Astrocyte (in vitro differentiated cells and primary cell): ENCODE data around the gene CA7. TPM values are rescaled to one million over a fixed set of nuclear protein-coding genes. Genes with fewer than 3 reads are reported as not detected.

Source experiments
- DNase-seq: peaks from one replicate; pipeline ENCODE4 v3.0.0-alpha.2; 2010; ENCODE audit warnings: low read depth
- FAIRE-seq: peaks from 2 replicates; lab custom pipeline; 2011; peaks lifted over from hg19 to GRCh38; lab: Jason Lieb, UNC
- H2AFZ ChIP-seq: 2 replicates; pipeline ENCODE4 v1.6.0; 2012; ENCODE audit warnings: low read depth, low read length, inconsistent platforms
- H3K27ac ChIP-seq: 2 replicates; pipeline ENCODE4 v1.5.1; 2011; ENCODE audit warnings: low read depth, low read length, inconsistent platforms
- H3K27me3 ChIP-seq: 2 replicates; pipeline ENCODE4 v1.6.0; 2011; ENCODE audit warnings: low read length, inconsistent platforms; ENCODE audit not compliant: insufficient read depth
- H3K36me3 ChIP-seq: 2 replicates; pipeline ENCODE4 v1.5.1; 2011; ENCODE audit warnings: low read length, inconsistent platforms; ENCODE audit not compliant: insufficient read depth
- H3K4me1 ChIP-seq: 2 replicates; pipeline ENCODE4 v1.5.1; 2011; ENCODE audit warnings: low read length, inconsistent platforms; ENCODE audit not compliant: insufficient read depth
- H3K4me2 ChIP-seq: 2 replicates; pipeline ENCODE4 v1.6.0; 2012; ENCODE audit warnings: low read length, inconsistent platforms
- H3K4me3 ChIP-seq: 2 replicates; pipeline ENCODE4 v1.5.1; 2011; ENCODE audit warnings: low read depth, mild to moderate bottlenecking, low read length, inconsistent platforms; ENCODE audit not compliant: insufficient read depth
- H3K79me2 ChIP-seq: 2 replicates; pipeline ENCODE4 v1.6.0; 2012; ENCODE audit warnings: mild to moderate bottlenecking, low read length, inconsistent platforms; ENCODE audit not compliant: insufficient read depth
- H3K9ac ChIP-seq: 2 replicates; pipeline ENCODE4 v1.6.0; 2012; ENCODE audit warnings: mild to moderate bottlenecking, low read length, inconsistent platforms
- H3K9me3 ChIP-seq: 2 replicates; pipeline ENCODE4 v1.5.1; 2012; ENCODE audit warnings: low read depth, mild to moderate bottlenecking, low read length, inconsistent platforms; ENCODE audit not compliant: insufficient read depth
- H4K20me1 ChIP-seq: 2 replicates; pipeline ENCODE4 v1.6.0; 2012; ENCODE audit warnings: low read length, inconsistent platforms; ENCODE audit not compliant: insufficient read depth
- H3K27ac Mint-ChIP-seq: one replicate; pipeline ENCODE4 v1.8.0; 2021; ENCODE audit warnings: mild to moderate bottlenecking, mixed read lengths; ENCODE audit not compliant: unreplicated experiment
- H3K27me3 Mint-ChIP-seq: one replicate; pipeline ENCODE4 v1.8.0; 2021; ENCODE audit warnings: low read depth, mixed read lengths; ENCODE audit not compliant: unreplicated experiment
- H3K36me3 Mint-ChIP-seq: one replicate; pipeline ENCODE4 v1.8.0; 2021; ENCODE audit warnings: low read depth, mixed read lengths; ENCODE audit not compliant: unreplicated experiment
- H3K4me1 Mint-ChIP-seq: one replicate; pipeline ENCODE4 v1.8.0; 2021; ENCODE audit warnings: low read depth, mixed read lengths; ENCODE audit not compliant: unreplicated experiment
- H3K4me3 Mint-ChIP-seq: one replicate; pipeline ENCODE4 v1.8.0; 2021; ENCODE audit warnings: mild to moderate bottlenecking, moderate library complexity, mixed read lengths; ENCODE audit not compliant: unreplicated experiment
- H3K9me3 Mint-ChIP-seq: one replicate; pipeline ENCODE4 v1.8.0; 2021; ENCODE audit warnings: mild to moderate bottlenecking, mixed read lengths; ENCODE audit not compliant: unreplicated experiment
- CTCF ChIP-seq: IDR thresholded peaks from 2 replicates; pipeline ENCODE4 v1.5.1; 2011; ENCODE audit warnings: low read depth, mild to moderate bottlenecking, inconsistent platforms, low read length, moderate library complexity; ENCODE audit not compliant: insufficient read depth
- EZH2 ChIP-seq: IDR thresholded peaks from 2 replicates; pipeline ENCODE4 v1.6.1; 2012; ENCODE audit warnings: mild to moderate bottlenecking, low read length, inconsistent platforms; ENCODE audit not compliant: insufficient read depth
- total RNA-seq: library from RNA; stranded (reverse); gene quantifications from 2 replicates; pipeline ENCODE4 v1.2.1, GENCODE V29; 2021

CA7 gene
- total RNA-seq, 1 donor from 2014 or later = not detected

- no peak for TF ChIP-seq EZH2
- H3K9me3 ChIP-seq = no peaks in the 10 kb centered on the region
- H3K4me1 ChIP-seq = no peaks in the 10 kb centered on the region
- H3K27ac Mint-ChIP-seq = no peak overlapping the region
- no peak overlapping the region for H3K9ac ChIP-seq
- H3K27ac ChIP-seq = no peak overlapping the region
- H3K9me3 Mint-ChIP-seq = no peaks in the 10 kb centered on the region
- H3K36me3 ChIP-seq = peaks cover 32% of the 10 kb centered on the region
- FAIRE-seq (no peak), DNase-seq (no peak)
- no peaks in the 10 kb centered on the region for H3K27me3 ChIP-seq
- no peak overlapping the region for H3K4me3 Mint-ChIP-seq
- H3K27me3 Mint-ChIP-seq = no peaks in the 10 kb centered on the region
- H4K20me1 ChIP-seq = no peaks in the 10 kb centered on the region
- H3K36me3 Mint-ChIP-seq = peaks cover 3% of the 10 kb centered on the region
- no peak overlapping the region for H2AFZ ChIP-seq
- no peak overlapping the region for H3K4me3 ChIP-seq
- H3K4me2 ChIP-seq = no peak overlapping the region
- no peaks in the 10 kb centered on the region for H3K4me1 Mint-ChIP-seq
- H3K79me2 ChIP-seq = no peaks in the 10 kb centered on the region
Measured at GRCh38 chr16:66810391-66810790, 33.8 kb upstream of the CA7 start.

- no peaks in the 10 kb centered on the region for H3K9me3 ChIP-seq
- H3K27me3 Mint-ChIP-seq = no peaks in the 10 kb centered on the region
- no peaks in the 10 kb centered on the region for H4K20me1 ChIP-seq
- no peaks in the 10 kb centered on the region for H3K79me2 ChIP-seq
- H2AFZ ChIP-seq = no peak overlapping the region
- peaks cover 3% of the 10 kb centered on the region for H3K36me3 Mint-ChIP-seq
- H3K4me2 ChIP-seq = no peak overlapping the region
- H3K36me3 ChIP-seq = peaks cover 29% of the 10 kb centered on the region
- no peaks in the 10 kb centered on the region for H3K4me1 ChIP-seq
- no peaks in the 10 kb centered on the region for H3K9me3 Mint-ChIP-seq
- no peak for FAIRE-seq
- no peak overlapping the region for H3K9ac ChIP-seq
- H3K27me3 ChIP-seq = no peaks in the 10 kb centered on the region
- TF ChIP-seq EZH2 = no peak
- no peak for TF ChIP-seq CTCF
- no peak for DNase-seq
- H3K27ac ChIP-seq = no peak overlapping the region
- H3K4me3 ChIP-seq = no peak overlapping the region
- H3K27ac Mint-ChIP-seq = no peak overlapping the region
- H3K4me1 Mint-ChIP-seq = no peaks in the 10 kb centered on the region
- H3K4me3 Mint-ChIP-seq = no peak overlapping the region
Measured at GRCh38 chr16:66811043-66811442, 33.2 kb upstream of the CA7 start.

GRCh38 chr16:66814734-66815133 lies 29.5 kb upstream of the CA7 start:
- no peak overlapping the region for H3K27ac Mint-ChIP-seq
- peaks cover 10% of the 10 kb centered on the region for H3K36me3 Mint-ChIP-seq
- H3K9me3 ChIP-seq = no peaks in the 10 kb centered on the region
- no peak overlapping the region for H3K4me3 Mint-ChIP-seq
- H3K9ac ChIP-seq = no peak overlapping the region
- H3K4me1 Mint-ChIP-seq = no peaks in the 10 kb centered on the region
- H3K27me3 ChIP-seq = no peaks in the 10 kb centered on the region
- H3K9me3 Mint-ChIP-seq = no peaks in the 10 kb centered on the region
- H2AFZ ChIP-seq = no peak overlapping the region
- DNase-seq (no peak), FAIRE-seq (no peak)
- no peaks in the 10 kb centered on the region for H3K4me1 ChIP-seq
- no peak for TF ChIP-seq CTCF
- TF ChIP-seq EZH2 = no peak
- H3K4me3 ChIP-seq = no peak overlapping the region
- H3K27ac ChIP-seq = no peak overlapping the region
- H3K27me3 Mint-ChIP-seq = no peaks in the 10 kb centered on the region
- no peaks in the 10 kb centered on the region for H3K79me2 ChIP-seq
- no peak overlapping the region for H3K4me2 ChIP-seq
- H4K20me1 ChIP-seq = no peaks in the 10 kb centered on the region
- peaks cover 30% of the 10 kb centered on the region for H3K36me3 ChIP-seq
